HCT116 (cell line): ENCODE results near the gene MFAP1. TPM values are rescaled to one million over a fixed set of nuclear protein-coding genes. Genes with fewer than 3 reads are reported as not detected.

Experiments used
- ATAC-seq: fragments of 200-7000 bp; cut with Tn5 transposase; 2 replicates; pipeline ENCODE4 v1.9.1; 2020; ENCODE audit warnings: mild to moderate bottlenecking, moderate library complexity
- BruUV-seq: library from RNA; stranded (reverse); fragments of 400-500 nt; replicated peaks from 2 replicates; lab custom pipeline; 2021; lab: Mats Ljungman, UMichigan
- CTCF ChIA-PET: fragments of 300-600 bp; sonication (Branson Sonifier 250); formaldehyde crosslinking; loops from one replicate; lab custom pipeline; 2021; ENCODE audit warnings: antibody characterized with exemption; lab: Charles Lee
- POLR2A ChIA-PET: fragments of 300-600, 350-600 bp; sonication (Branson Sonifier 250); formaldehyde crosslinking; loops from one replicate; lab custom pipeline; 2021; ENCODE audit warnings: antibody characterized with exemption; lab: Charles Lee
- RAD21 ChIA-PET, 2 experiments: fragments of 300-600 bp; sonication (Branson Sonifier 250); formaldehyde crosslinking; loops; one replicate each; lab custom pipeline; 2023; ENCODE audit warnings: low total read pairs in 2 of 2; ENCODE audit not compliant: uncharacterized antibody in 2 of 2, unreplicated experiment in 2 of 2, low non-redundant PET in 1 of 2; lab: Charles Lee
- DNase-seq: peaks from one replicate; pipeline ENCODE4 v3.0.0-alpha.2; 2010; ENCODE audit warnings: low read depth, low spot score
- H2AFZ ChIP-seq: fragments of 200-600 bp; shearing (Covaris generic), sonication (generic); 2 replicates; pipeline ENCODE4 v1.6.1; 2017; ENCODE audit warnings: low read depth, mixed run types, mixed read lengths, antibody characterized with exemption, low read length; ENCODE audit not compliant: poor library complexity, severe bottlenecking
- H3K27ac ChIP-seq: 2 replicates; pipeline ENCODE4 v1.5.1; 2012; ENCODE audit warnings: low read depth, low read length
- H3K27me3 ChIP-seq: fragments of 200-600 bp; sonication (generic); 2 replicates; pipeline ENCODE4 v1.6.1; 2016; ENCODE audit warnings: mixed run types, low read length, mixed read lengths; ENCODE audit not compliant: insufficient read depth
- H3K36me3 ChIP-seq, 2 experiments: fragments of 200-500 bp in 1 of 2; fragments of 200-600 bp in 1 of 2; sonication (Bioruptor generic) in 1 of 2; sonication (generic) in 1 of 2; 2 replicates each; pipeline versions ENCODE4 v1.5.1 to v1.6.1; 2014 to 2016; ENCODE audit warnings: low read length in 2 of 2, inconsistent platforms in 1 of 2, mixed read lengths in 1 of 2, mixed run types in 1 of 2; ENCODE audit not compliant: insufficient read depth in 2 of 2, control insufficient read depth in 1 of 2
- H3K4me1 ChIP-seq, 2 experiments: fragments of 200-600 bp in 1 of 2; sonication (generic) in 1 of 2; 2 replicates each; pipeline versions ENCODE4 v1.5.1 to v1.6.1; 2012 to 2017; ENCODE audit warnings: low read length in 2 of 2, inconsistent platforms in 1 of 2, mild to moderate bottlenecking in 1 of 2, mixed read lengths in 1 of 2, mixed run types in 1 of 2, moderate library complexity in 1 of 2; ENCODE audit not compliant: insufficient read depth in 2 of 2, control insufficient read depth in 1 of 2
- H3K4me2 ChIP-seq: fragments of 200-600 bp; sonication (generic); 2 replicates; pipeline ENCODE4 v1.6.1; 2017; ENCODE audit warnings: mixed run types, low read length, mixed read lengths
- H3K4me3 ChIP-seq, 2 experiments: fragments of 200-600 bp in 1 of 2; sonication (generic) in 1 of 2; replicated peaks in 1 of 2; 2 replicates each; pipeline ENCODE4 v1.5.1; 2011 to 2016; ENCODE audit warnings: low read length in 2 of 2, control low read depth in 1 of 2, low read depth in 1 of 2, mild to moderate bottlenecking in 1 of 2, mixed read lengths in 1 of 2, mixed run types in 1 of 2
- H3K79me2 ChIP-seq: fragments of 200-600 bp; sonication (generic); 2 replicates; pipeline ENCODE4 v1.6.1; 2017; ENCODE audit warnings: mild to moderate bottlenecking, mixed run types, low read length, moderate library complexity, mixed read lengths; ENCODE audit not compliant: insufficient read depth
- H3K9ac ChIP-seq: fragments of 200-600 bp; sonication (generic); 2 replicates; pipeline ENCODE4 v1.6.1; 2016; ENCODE audit warnings: low read length, mixed read lengths
- H3K9me2 ChIP-seq: fragments of 200-600 bp; sonication (generic), shearing (Covaris generic); 2 replicates; pipeline ENCODE4 v1.6.1; 2017; ENCODE audit warnings: mixed run types, mild to moderate bottlenecking, moderate library complexity; ENCODE audit not compliant: insufficient read depth
- H3K9me3 ChIP-seq, 2 experiments: fragments of 200-500 bp in 1 of 2; fragments of 200-600 bp in 1 of 2; sonication (Bioruptor generic) in 1 of 2; sonication (generic) in 1 of 2; 2 replicates each; pipeline ENCODE4 v1.6.1; 2014 to 2017; ENCODE audit warnings: low read length in 2 of 2, mixed read lengths in 2 of 2, inconsistent platforms in 1 of 2, low read depth in 1 of 2, mild to moderate bottlenecking in 1 of 2, mixed run types in 1 of 2, moderate library complexity in 1 of 2; ENCODE audit not compliant: control insufficient read depth in 1 of 2, insufficient read depth in 1 of 2
- H4K20me1 ChIP-seq: fragments of 200-600 bp; sonication (generic), shearing (Covaris generic); 2 replicates; pipeline ENCODE4 v1.6.1; 2017; ENCODE audit warnings: mixed run types, mild to moderate bottlenecking, moderate library complexity; ENCODE audit not compliant: insufficient read depth
- CEBPB ChIP-seq: IDR thresholded peaks from 2 replicates; pipeline ENCODE4 v1.6.1; 2012; ENCODE audit warnings: low read depth
- EGR1 ChIP-seq: IDR thresholded peaks from 2 replicates; pipeline ENCODE4 v1.6.1; 2012; ENCODE audit warnings: low read depth
- ELF1 ChIP-seq: IDR thresholded peaks from 2 replicates; pipeline ENCODE4 v1.6.1; 2012; ENCODE audit warnings: low read depth, borderline replicate concordance
- EZH2 ChIP-seq: fragments of 200-600 bp; sonication (generic); IDR thresholded peaks from 2 replicates; pipeline ENCODE4 v1.6.1; 2017; ENCODE audit warnings: antibody characterized with exemption, mixed run types
- EZH2phosphoT487 ChIP-seq: fragments of 200-600 bp; IDR thresholded peaks from 2 replicates; pipeline ENCODE4 v1.6.1; 2018; ENCODE audit warnings: antibody characterized with exemption, borderline replicate concordance
- RAD21 ChIP-seq: IDR thresholded peaks from 2 replicates; pipeline ENCODE4 v1.6.1; 2012; ENCODE audit warnings: low read depth, mild to moderate bottlenecking
- TCF7L2 ChIP-seq: IDR thresholded peaks from 2 replicates; pipeline ENCODE4 v1.7.0; 2011; ENCODE audit warnings: borderline replicate concordance, inconsistent platforms; ENCODE audit not compliant: insufficient read depth, insufficient read length; ENCODE audit errors: extremely low read depth
- YY1 ChIP-seq: IDR thresholded peaks from 2 replicates; pipeline ENCODE4 v1.6.1; 2011; ENCODE audit warnings: low read length, low read depth, moderate library complexity, mild to moderate bottlenecking; ENCODE audit not compliant: insufficient replicate concordance; ENCODE audit errors: extremely low read depth
- ZFX ChIP-seq: fragments of 450-650 bp; IDR thresholded peaks from 2 replicates; pipeline ENCODE4 v1.6.1; 2017
- intact Hi-C: fragments of 100-400 bp; cut with micrococcal nuclease; formaldehyde crosslinking; loops from 2 replicates; pipeline ENCODE4 v1.10.0; 2022
- total RNA-seq: library from RNA; stranded (reverse); gene quantifications from one replicate; pipeline ENCODE4 v1.2.1, GENCODE V29; 2021; ENCODE audit not compliant: unreplicated experiment
- TF ChIP-seq, protein P1 (sequence below): IDR thresholded peaks from 2 replicates; pipeline ENCODE4 v1.6.1; 2012
- TF ChIP-seq, protein P2 (sequence below): IDR thresholded peaks from 2 replicates; pipeline ENCODE4 v1.6.1; 2012
- TF ChIP-seq, protein P3 (sequence below): IDR thresholded peaks from 2 replicates; pipeline ENCODE4 v1.6.1; 2012; ENCODE audit warnings: low read depth
- TF ChIP-seq, protein P4 (sequence below), 3 experiments: fragments of 200-600 bp in 1 of 3; sonication (generic) in 1 of 3; IDR thresholded peaks in 2 of 3; conservative IDR thresholded peaks in 1 of 3; 2 replicates each; pipeline ENCODE4 v1.5.1; 2012 to 2017; ENCODE audit warnings: low read depth in 2 of 3, low read length in 2 of 3, antibody characterized with exemption in 1 of 3, borderline replicate concordance in 1 of 3, control low read depth in 1 of 3, mild to moderate bottlenecking in 1 of 3, mixed read lengths in 1 of 3, mixed run types in 1 of 3, moderate library complexity in 1 of 3; ENCODE audit not compliant: insufficient read depth in 1 of 3

MFAP1 gene
- total RNA-seq, 1 experiment from 2014 or later: 32.7 TPM

DNA sequence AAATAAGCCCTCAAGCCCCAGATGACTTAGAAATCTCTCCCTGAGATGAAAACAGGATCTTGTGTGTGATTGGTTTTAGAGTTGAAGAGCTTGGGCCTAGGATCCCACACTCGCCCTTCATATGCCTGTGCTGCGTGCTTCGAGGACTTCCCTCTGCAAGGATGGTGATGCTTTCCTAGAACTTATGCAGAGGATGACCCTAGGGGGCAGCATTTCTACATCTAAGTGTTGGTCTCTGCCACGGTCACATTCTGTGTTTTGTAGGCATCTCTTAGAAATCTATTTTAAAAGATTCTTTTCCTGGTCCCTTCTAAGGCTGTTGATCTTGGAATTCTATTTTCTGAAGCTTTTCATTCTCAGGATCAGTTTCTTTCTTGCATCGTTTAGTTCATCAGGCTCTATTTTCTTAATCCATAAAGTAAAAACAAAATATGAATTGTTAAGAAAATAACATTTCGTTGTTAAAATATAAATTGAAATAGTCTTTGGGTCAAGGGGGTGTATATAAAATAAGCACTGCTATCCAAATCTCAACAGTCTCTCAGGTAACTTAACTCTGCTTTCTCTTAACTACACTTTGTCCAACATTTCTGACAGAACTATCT is 48.0 kb upstream of the MFAP1 start:
- no peaks in the 10 kb centered on the region; the same call in 1 of the 2 replicates for H3K79me2 ChIP-seq
- H3K4me2 ChIP-seq: no peak overlapping the region
- no peak overlapping the region for H2AFZ ChIP-seq
- TF ChIP-seq TCF7L2 (no peak), EGR1 (no peak), ZFX (no peak), RAD21 (peak; percentile 67), ELF1 (no peak), YY1 (no peak), EZH2 (no peak), EZH2phosphoT487 (no peak), CEBPB (no peak)
- TF ChIP-seq, protein P1, sequence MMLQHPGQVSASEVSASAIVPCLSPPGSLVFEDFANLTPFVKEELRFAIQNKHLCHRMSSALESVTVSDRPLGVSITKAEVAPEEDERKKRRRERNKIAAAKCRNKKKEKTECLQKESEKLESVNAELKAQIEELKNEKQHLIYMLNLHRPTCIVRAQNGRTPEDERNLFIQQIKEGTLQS: no peak
- TF ChIP-seq, protein P2, sequence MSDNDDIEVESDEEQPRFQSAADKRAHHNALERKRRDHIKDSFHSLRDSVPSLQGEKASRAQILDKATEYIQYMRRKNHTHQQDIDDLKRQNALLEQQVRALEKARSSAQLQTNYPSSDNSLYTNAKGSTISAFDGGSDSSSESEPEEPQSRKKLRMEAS: no peak
- TF ChIP-seq, protein P3, sequence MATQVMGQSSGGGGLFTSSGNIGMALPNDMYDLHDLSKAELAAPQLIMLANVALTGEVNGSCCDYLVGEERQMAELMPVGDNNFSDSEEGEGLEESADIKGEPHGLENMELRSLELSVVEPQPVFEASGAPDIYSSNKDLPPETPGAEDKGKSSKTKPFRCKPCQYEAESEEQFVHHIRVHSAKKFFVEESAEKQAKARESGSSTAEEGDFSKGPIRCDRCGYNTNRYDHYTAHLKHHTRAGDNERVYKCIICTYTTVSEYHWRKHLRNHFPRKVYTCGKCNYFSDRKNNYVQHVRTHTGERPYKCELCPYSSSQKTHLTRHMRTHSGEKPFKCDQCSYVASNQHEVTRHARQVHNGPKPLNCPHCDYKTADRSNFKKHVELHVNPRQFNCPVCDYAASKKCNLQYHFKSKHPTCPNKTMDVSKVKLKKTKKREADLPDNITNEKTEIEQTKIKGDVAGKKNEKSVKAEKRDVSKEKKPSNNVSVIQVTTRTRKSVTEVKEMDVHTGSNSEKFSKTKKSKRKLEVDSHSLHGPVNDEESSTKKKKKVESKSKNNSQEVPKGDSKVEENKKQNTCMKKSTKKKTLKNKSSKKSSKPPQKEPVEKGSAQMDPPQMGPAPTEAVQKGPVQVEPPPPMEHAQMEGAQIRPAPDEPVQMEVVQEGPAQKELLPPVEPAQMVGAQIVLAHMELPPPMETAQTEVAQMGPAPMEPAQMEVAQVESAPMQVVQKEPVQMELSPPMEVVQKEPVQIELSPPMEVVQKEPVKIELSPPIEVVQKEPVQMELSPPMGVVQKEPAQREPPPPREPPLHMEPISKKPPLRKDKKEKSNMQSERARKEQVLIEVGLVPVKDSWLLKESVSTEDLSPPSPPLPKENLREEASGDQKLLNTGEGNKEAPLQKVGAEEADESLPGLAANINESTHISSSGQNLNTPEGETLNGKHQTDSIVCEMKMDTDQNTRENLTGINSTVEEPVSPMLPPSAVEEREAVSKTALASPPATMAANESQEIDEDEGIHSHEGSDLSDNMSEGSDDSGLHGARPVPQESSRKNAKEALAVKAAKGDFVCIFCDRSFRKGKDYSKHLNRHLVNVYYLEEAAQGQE: no peak
- TF ChIP-seq, protein P4, sequence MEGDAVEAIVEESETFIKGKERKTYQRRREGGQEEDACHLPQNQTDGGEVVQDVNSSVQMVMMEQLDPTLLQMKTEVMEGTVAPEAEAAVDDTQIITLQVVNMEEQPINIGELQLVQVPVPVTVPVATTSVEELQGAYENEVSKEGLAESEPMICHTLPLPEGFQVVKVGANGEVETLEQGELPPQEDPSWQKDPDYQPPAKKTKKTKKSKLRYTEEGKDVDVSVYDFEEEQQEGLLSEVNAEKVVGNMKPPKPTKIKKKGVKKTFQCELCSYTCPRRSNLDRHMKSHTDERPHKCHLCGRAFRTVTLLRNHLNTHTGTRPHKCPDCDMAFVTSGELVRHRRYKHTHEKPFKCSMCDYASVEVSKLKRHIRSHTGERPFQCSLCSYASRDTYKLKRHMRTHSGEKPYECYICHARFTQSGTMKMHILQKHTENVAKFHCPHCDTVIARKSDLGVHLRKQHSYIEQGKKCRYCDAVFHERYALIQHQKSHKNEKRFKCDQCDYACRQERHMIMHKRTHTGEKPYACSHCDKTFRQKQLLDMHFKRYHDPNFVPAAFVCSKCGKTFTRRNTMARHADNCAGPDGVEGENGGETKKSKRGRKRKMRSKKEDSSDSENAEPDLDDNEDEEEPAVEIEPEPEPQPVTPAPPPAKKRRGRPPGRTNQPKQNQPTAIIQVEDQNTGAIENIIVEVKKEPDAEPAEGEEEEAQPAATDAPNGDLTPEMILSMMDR (IDR thresholded peaks at IDR 0.05 in 2 of 3, conservative IDR thresholded peaks at IDR 0.05 in 1 of 3; ENCODE audit: borderline replicate concordance in 1 of 3, insufficient read depth in 1 of 3, low read depth in 2 of 3, low read length in 2 of 3): peak; percentile 33 to 70 (median 70); a peak in 5 of 6 replicates
- ChIA-PET POLR2A (no interaction called here), RAD21 (no interaction called here), CTCF (interaction anchor here (0.9 kb wide), 1 partner anchor 8 kb away, joined by 3 read pairs; no protein-coding TSS in a partner anchor)
- H3K9me2 ChIP-seq: no peaks in the 10 kb centered on the region
- peak; percentile 45 for DNase-seq
- BruUV-seq: TSS peak; percentile 26
- no peaks in the 10 kb centered on the region for H4K20me1 ChIP-seq
- no peaks in the 10 kb centered on the region for H3K9me3 ChIP-seq
- intact Hi-C loops: loop anchor here (10.0 kb wide), 2 partner anchors 632 to 682 kb away; no protein-coding TSS in a partner anchor
- no peak overlapping the region for H3K4me3 ChIP-seq
- no peaks in the 10 kb centered on the region for H3K27me3 ChIP-seq
- H3K36me3 ChIP-seq: peaks cover 9 to 22% of the 10 kb centered on the region in 2 experiments; a peak in 2 of 4 replicates
- no peak overlapping the region for H3K9ac ChIP-seq
- ATAC-seq: peak; percentile 93
- no peaks in the 10 kb centered on the region for H3K4me1 ChIP-seq
- H3K27ac ChIP-seq: no peak overlapping the region
